HFF-Myc (cell line): ENCODE data around the gene CCDC92.

Experiments
- DNase-seq: peaks from one replicate; pipeline ENCODE4 v3.0.0-alpha.2; 2011; ENCODE audit warnings: low read depth; ENCODE audit errors: extremely low read depth
- H3K4me3 ChIP-seq: replicated peaks from 2 replicates; pipeline ENCODE4 v1.5.1; 2011; ENCODE audit warnings: low read depth, mild to moderate bottlenecking, control low read depth, low read length
- CTCF ChIP-seq: IDR thresholded peaks from 2 replicates; pipeline ENCODE4 v1.5.1; 2012; ENCODE audit warnings: mild to moderate bottlenecking, low read depth, low read length, control low read depth; ENCODE audit errors: missing control alignments

CCDC92 gene

GRCh38 chr12:123891011-123891410, 81.6 kb downstream of the CCDC92 start:
- no peak for TF ChIP-seq CTCF
- no peak for DNase-seq
- no peak overlapping the region for H3K4me3 ChIP-seq

- H3K4me3 ChIP-seq = no peak overlapping the region
- TF ChIP-seq CTCF = no peak
- DNase-seq = no peak
These were observed 82.1 kb downstream of the CCDC92 start for GRCh38 chr12:123890536-123890902.

DNA sequence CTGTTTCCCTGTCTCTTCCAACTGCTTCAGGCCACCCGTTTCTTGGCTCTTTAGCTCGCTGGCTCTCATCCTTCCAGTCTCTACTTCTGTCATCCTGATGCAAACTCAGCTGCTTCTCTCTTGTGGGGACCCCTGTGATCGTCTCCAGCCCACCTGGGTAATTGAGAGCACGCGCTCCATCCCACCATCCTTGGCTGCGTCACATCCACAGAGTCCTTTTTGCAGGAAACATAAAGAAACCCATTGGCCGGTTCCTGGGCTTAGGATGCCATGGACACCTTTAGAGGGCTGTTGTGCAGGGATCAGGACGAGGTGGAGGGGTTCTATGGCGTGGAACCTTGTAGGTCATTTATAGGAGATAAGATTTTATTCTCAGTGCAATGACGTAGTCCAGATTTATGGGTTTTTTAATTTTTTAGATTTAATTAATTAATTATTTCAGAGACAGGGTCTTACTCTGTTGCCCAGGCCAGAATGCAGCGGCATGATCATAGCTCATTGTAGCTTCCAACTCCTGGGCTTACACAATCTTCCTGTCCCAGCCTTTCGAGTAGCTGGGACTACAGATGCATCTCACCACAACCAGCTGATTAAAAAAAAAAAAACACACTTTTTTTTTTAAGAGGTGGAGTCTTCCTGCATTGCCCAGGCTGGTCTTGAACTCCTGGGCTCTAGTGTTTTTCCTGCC, 82.6 kb downstream of the CCDC92 start:
- DNase-seq = no peak
- no peak overlapping the region for H3K4me3 ChIP-seq
- no peak for TF ChIP-seq CTCF

- no peak for TF ChIP-seq CTCF
- no peak for DNase-seq
- H3K4me3 ChIP-seq = no peak overlapping the region
These were observed 83.6 kb downstream of the CCDC92 start for GRCh38 chr12:123888989-123889388.

DNA sequence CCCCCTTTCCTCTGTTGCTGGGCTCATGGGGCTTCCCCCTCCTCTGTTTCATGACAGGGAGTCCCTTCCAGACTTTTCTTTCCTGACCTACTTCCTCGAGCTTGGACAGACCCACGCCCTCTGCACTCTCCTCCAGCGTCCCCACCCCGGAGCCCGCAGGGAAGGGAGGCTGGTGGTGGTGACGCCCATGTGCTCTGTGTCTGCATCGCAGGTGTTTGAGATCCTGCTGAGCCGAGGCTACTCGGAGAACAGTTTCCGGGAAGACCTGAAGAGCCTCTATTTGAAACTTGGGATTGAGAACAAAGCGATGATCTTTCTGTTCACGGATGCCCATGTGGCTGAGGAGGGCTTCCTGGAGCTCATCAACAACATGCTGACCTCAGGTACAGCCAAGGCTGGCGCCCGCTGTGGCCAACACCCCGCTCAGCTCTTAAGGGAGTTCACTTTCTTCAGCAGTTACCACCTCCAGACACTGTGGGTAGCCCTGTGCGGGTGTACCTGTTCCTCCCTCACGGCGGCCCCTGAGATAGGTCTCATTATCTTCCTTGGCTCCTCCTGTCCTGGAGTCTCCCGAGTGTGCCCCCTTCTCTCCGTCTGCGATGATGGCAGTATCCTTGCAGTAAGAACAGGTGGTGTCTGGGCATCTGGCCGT, 85.6 kb downstream of the CCDC92 start:
- DNase-seq = no peak

GRCh38 chr12:123886258-123886657, 86.4 kb downstream of the CCDC92 start:
- no peak for DNase-seq
- TF ChIP-seq CTCF = no peak
- H3K4me3 ChIP-seq = no peak overlapping the region

More for the DNA sequence above, 85.6 kb downstream of the CCDC92 start:
- TF ChIP-seq CTCF = no peak
- no peak overlapping the region for H3K4me3 ChIP-seq
